22Rv1 (cell line): Measurements from ENCODE around the gene URAD.

ENCODE experiments used
- CTCF ChIP-seq: fragments of 450-650 bp; IDR thresholded peaks from 2 replicates; pipeline ENCODE4 v1.5.1; 2017; ENCODE audit warnings: mild to moderate bottlenecking
- ZFX ChIP-seq: fragments of 450-650 bp; IDR thresholded peaks from 2 replicates; pipeline ENCODE4 v1.6.1; 2017; ENCODE audit warnings: antibody characterized with exemption, borderline replicate concordance

- no peak for TF ChIP-seq CTCF
- TF ChIP-seq ZFX, result no peak
These were observed 9.4 kb downstream of the URAD start for GRCh38 chr13:27979001-27979643.
